Activated naive CD8-positive, alpha-beta T cell treated with anti-CD3 and anti-CD28 coated beads for 36 hours (primary cell): ENCODE results near the gene PODNL1. TPM values are rescaled to one million over a fixed set of nuclear protein-coding genes. Genes with fewer than 3 reads are reported as not detected.
A peak's percentile ranks its signal among the peaks of the same experiment; 100 is the strongest.

Experiments
- DNase-seq: peaks from one replicate; pipeline ENCODE4 v3.0.0; 2021
- H3K27ac Mint-ChIP-seq: one replicate; pipeline ENCODE4 v1.8.0; 2022; ENCODE audit warnings: mild to moderate bottlenecking, moderate library complexity, mixed read lengths
- H3K27me3 Mint-ChIP-seq: one replicate; pipeline ENCODE4 v1.8.0; 2022; ENCODE audit warnings: mild to moderate bottlenecking, mixed read lengths
- H3K36me3 Mint-ChIP-seq: one replicate; pipeline ENCODE4 v1.8.0; 2021; ENCODE audit warnings: mild to moderate bottlenecking, mixed read lengths
- H3K4me1 Mint-ChIP-seq: one replicate; pipeline ENCODE4 v1.8.0; 2021; ENCODE audit warnings: mixed read lengths
- H3K4me3 Mint-ChIP-seq: one replicate; pipeline ENCODE4 v1.8.0; 2022; ENCODE audit warnings: mild to moderate bottlenecking, moderate library complexity, mixed read lengths
- H3K9me3 Mint-ChIP-seq: one replicate; pipeline ENCODE4 v1.8.0; 2022; ENCODE audit warnings: mixed read lengths
- total RNA-seq, 2 experiments: library from RNA; stranded (reverse); gene quantifications; one replicate each; pipeline ENCODE4 v1.2.3, GENCODE V29; 2021

PODNL1 gene
- total RNA-seq = not detected

- Mint-ChIP-seq H3K36me3 (no peaks in the 10 kb centered on the region), H3K27ac (no peak within 1 kb of the TSS), H3K4me3 (no peak within 1 kb of the TSS), H3K4me1 (no peaks in the 10 kb centered on the region), H3K9me3 (no peaks in the 10 kb centered on the region), H3K27me3 (peaks cover 12% of the 10 kb centered on the region)
- no peak for DNase-seq
Observed at GRCh38 chr19:13938301-13939064, at the start of gene PODNL1. TSS of gene PODNL1 (minus strand) at chr19:13938417. CDS start at chr19:13938181, 236 bp downstream.

DNA sequence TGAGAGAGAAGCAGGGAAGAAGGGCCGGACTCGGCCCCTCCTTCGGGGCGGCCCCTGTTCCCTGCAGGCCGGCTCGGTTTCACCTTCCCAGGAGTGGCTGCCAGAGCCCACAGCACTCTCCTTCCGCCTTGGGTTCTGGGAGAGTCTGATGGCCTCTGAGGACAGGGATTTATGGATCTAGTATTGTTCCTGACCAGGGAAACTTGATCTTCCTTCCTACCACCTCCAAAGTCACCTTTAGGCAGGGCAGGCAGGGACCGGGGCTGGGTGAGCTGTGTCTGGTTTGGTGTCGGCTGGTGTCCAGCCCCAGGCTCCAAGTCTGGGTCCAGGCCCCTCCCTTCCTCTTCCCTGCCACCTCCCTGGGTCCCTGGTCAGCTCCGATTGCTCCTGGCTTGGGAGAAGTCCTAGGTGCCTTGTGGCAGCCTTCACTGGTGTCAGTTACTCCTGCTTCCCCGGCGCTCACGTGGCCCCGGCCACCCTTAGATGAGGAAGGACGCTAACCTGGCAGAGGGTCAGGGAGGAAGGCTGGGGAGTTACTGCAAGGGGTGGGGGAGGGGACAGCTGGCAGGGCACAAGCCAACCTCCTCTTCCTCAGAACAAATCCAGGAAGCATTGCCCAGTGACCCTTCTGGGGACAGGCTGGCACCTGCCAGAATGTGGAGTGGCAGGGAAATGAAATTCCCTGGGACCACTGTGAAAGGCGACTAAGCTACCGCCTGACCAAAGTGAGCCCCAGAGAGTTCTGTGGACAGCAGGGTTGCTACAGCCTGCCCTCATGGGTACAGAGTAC is 49.1 kb upstream of the PODNL1 start:
- Mint-ChIP-seq H3K4me1 (peaks cover 52% of the 10 kb centered on the region), H3K27me3 (no peaks in the 10 kb centered on the region), H3K4me3 (peak overlapping the region; percentile 69), H3K36me3 (peaks cover 19% of the 10 kb centered on the region), H3K9me3 (no peaks in the 10 kb centered on the region), H3K27ac (peak overlapping the region; percentile 97)
- DNase-seq = no peak

DNA sequence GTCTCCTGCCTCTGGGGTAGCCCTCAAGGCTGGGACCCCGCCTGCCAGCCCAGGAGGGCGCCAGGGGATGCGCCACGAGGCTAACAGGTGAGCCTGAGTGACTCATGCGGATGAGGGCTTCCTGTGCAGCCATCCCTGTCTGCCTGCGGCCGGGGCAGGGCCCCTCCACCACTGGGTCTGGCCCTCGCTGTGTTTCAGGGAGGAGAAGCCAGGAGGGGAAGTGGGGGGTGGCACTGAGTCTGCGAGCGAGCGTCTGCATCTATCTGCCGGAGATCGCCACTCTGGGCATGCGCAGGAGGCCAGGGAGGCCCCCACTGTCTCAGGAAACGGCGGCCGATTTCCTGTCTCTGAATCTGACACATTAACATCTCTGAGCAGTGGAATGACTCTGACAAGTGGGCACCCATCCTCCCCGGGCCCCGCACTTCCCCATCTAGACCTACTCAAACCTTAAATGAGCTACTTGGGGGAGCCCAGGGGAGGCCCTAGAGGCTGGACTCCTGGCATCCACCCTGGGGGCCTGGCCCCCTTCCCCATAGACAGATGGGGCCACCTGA is 48.2 kb upstream of the PODNL1 start:
- H3K4me1 Mint-ChIP-seq = peaks cover 57% of the 10 kb centered on the region

GRCh38 chr19:13985771-13986347 is 47.6 kb upstream of the PODNL1 start:
- Mint-ChIP-seq H3K4me3 (peak overlapping the region; percentile 37), H3K36me3 (peaks cover 13% of the 10 kb centered on the region), H3K27ac (peak overlapping the region; percentile 97), H3K27me3 (no peaks in the 10 kb centered on the region), H3K9me3 (no peaks in the 10 kb centered on the region), H3K4me1 (peaks cover 61% of the 10 kb centered on the region)
- no peak for DNase-seq

More for the DNA sequence above, 48.2 kb upstream of the PODNL1 start:
- peaks cover 16% of the 10 kb centered on the region for H3K36me3 Mint-ChIP-seq
- peak; percentile 99 for DNase-seq
- H3K9me3 Mint-ChIP-seq = no peaks in the 10 kb centered on the region
- H3K27ac Mint-ChIP-seq = peak overlapping the region; percentile 97
- peak overlapping the region; percentile 69 for H3K4me3 Mint-ChIP-seq
- no peaks in the 10 kb centered on the region for H3K27me3 Mint-ChIP-seq

DNA sequence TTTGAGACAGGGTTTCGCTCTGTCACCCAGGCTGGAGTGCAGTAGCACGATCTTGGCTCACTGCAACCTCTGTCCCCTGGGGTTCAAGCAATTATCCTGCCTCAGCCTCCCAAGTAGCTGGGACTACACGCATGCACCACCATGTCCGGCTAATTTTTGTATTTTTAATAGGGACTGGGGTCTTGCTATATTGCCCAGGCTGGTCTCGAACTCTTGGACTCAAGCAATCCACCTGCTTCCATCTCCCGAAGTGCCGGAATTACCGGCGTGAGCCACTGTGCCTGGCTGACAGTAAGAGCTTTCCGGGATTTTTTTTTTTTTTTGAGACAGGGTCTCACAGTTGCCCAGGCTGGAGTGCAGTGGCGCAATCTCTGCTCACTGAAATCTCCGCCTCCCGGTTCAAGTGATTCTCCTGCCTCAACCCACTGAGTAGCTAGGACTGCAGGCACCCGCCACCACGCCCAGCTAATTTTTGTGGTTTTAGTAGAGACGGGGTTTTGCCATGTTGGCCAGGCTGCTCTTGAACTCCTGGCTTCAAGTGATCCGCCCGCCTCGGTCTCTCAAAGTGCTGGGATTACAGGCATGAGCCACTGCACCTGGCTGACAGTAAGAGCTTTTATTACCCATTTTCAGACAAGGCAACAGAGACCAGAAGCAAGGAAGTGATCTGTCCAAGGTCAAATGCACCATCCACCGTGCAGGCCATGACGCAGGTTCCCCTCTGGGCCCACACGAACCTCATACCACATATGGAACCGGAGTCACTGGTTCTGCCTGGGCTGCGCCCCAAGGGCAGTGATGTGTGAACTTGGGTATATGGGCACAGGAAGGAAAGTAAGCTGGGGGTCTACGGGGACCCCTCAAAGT is 46.9 kb upstream of the PODNL1 start:
- DNase-seq = no peak
- no peaks in the 10 kb centered on the region for H3K27me3 Mint-ChIP-seq
- H3K4me1 Mint-ChIP-seq = peaks cover 61% of the 10 kb centered on the region
- H3K9me3 Mint-ChIP-seq = no peaks in the 10 kb centered on the region
- peak overlapping the region; percentile 97 for H3K27ac Mint-ChIP-seq
- H3K36me3 Mint-ChIP-seq = peaks cover 12% of the 10 kb centered on the region
- peak overlapping the region; percentile 37 for H3K4me3 Mint-ChIP-seq

DNA sequence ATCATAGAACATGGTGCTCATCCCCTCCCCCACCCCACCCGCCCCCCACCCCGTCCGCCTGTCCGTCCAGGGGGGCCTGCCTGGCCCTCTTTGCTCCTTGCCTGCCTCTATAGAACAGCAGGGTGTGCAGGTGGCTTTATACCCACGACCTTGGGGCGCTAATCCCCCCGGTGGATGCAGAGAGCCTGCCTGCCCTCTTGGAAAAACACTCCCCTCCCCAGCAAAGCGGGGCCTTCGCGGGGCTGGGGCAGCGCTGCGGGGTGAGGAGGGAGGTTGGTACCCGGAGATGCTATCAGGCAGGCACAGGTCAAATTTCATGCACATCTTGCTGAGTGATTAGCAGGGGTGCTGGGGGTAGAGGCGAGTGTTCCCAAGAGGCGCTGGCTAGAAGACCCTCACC is 46.0 kb upstream of the PODNL1 start:
- Mint-ChIP-seq H3K4me1 (peaks cover 57% of the 10 kb centered on the region), H3K27me3 (no peaks in the 10 kb centered on the region), H3K27ac (no peak overlapping the region), H3K36me3 (peaks cover 12% of the 10 kb centered on the region), H3K9me3 (no peaks in the 10 kb centered on the region), H3K4me3 (no peak overlapping the region)
- DNase-seq = no peak

DNA sequence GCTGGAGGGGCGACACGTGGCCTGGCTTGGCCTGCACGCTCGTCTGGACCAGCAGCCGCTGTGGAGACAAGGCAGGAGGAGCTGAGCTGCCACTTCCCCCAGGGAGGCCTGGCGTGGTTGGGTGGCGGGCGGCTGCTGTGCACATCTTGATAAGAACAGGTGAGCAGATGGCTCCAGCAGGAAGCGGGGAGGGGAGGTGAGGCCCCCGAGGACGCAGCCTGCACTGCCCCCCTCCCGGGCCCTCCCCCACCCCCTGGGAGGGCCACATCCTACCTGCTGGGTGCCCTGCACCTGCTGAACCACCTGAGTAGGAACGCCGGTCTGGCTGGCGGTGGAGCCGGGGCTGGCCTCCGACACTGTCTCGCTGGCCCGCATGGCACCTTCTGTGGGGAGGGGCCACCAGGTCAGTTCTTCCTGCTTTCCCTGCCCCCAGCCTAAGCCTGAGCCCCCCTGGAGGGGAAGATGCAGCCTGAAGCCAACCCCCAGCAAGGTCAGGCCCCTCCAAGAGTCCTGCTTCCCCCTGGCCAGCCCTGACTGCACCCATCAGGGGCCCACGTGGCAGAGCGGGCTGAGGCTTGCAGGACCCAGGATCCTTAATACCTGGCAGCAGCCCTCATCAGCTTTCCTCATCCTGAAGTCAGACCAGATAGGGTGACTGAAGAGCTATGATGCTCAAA is 45.1 kb upstream of the PODNL1 start:
- no peaks in the 10 kb centered on the region for H3K9me3 Mint-ChIP-seq
- H3K27me3 Mint-ChIP-seq = no peaks in the 10 kb centered on the region
- H3K4me1 Mint-ChIP-seq = peaks cover 53% of the 10 kb centered on the region
- H3K4me3 Mint-ChIP-seq = peak overlapping the region; percentile 22
- H3K27ac Mint-ChIP-seq = peak overlapping the region; percentile 48
- DNase-seq = no peak
- H3K36me3 Mint-ChIP-seq = peaks cover 5% of the 10 kb centered on the region

DNA sequence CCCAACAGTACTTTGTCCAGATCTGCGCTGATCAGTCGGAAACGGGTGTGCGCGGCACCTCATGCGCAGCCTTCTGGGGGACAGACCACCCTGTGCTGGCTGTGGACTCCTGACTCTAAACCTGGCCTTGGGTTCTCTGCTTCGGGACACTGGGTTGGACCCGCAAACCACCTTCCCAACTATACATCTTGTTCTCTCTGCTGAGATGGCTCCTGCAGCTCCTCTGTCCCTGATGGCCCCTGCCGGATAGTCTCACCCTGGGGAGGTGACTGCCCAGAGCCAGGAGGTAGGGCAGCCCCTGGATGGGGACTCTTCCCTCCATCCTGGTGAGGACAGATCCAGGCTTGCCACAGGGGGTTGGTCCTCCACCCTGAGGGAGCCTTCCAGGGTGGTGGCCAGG is 44.6 kb upstream of the PODNL1 start:
- no peak for DNase-seq
- H3K9me3 Mint-ChIP-seq = no peaks in the 10 kb centered on the region
- H3K27ac Mint-ChIP-seq = no peak overlapping the region
- peaks cover 53% of the 10 kb centered on the region for H3K4me1 Mint-ChIP-seq
- H3K36me3 Mint-ChIP-seq = peaks cover 5% of the 10 kb centered on the region
- no peak overlapping the region for H3K4me3 Mint-ChIP-seq
- H3K27me3 Mint-ChIP-seq = no peaks in the 10 kb centered on the region

DNA sequence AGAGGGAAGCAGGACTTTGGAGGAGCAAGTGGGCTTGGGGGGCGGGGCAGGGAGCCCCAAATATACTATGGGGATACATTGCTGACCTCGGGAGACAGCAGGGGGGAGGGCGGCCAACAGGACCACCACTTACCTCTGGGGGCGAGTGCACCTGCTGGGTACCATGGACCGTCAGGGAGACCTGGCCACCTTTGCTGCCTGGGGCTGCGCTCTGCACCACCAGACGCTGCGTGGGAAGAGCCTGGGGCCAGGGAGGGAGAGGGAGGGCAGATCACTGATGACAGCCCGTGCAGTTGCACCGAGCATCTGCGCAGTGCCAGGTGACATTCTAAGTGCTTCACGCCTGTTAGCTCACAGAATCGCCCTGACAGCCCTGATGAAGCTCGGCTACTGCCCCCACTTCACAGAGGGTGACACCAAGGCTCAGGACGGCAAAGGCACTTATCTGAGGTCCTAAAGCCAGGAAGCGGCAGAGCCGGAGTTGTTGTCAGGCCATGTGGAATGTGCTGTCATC is 43.8 kb upstream of the PODNL1 start:
- Mint-ChIP-seq H3K27me3 (no peaks in the 10 kb centered on the region), H3K36me3 (peaks cover 5% of the 10 kb centered on the region), H3K4me3 (no peak overlapping the region), H3K9me3 (no peaks in the 10 kb centered on the region), H3K27ac (no peak overlapping the region), H3K4me1 (peaks cover 47% of the 10 kb centered on the region)
- DNase-seq = no peak

GRCh38 chr19:13981467-13981866 is 43.2 kb upstream of the PODNL1 start:
- no peak overlapping the region for H3K27ac Mint-ChIP-seq

GRCh38 chr19:13981021-13981420 is 42.8 kb upstream of the PODNL1 start:
- Mint-ChIP-seq H3K9me3 (no peaks in the 10 kb centered on the region), H3K4me3 (no peak overlapping the region), H3K4me1 (peaks cover 41% of the 10 kb centered on the region), H3K27me3 (no peaks in the 10 kb centered on the region), H3K36me3 (peaks cover 5% of the 10 kb centered on the region), H3K27ac (no peak overlapping the region)
- DNase-seq = no peak

More at GRCh38 chr19:13981467-13981866, 43.2 kb upstream of the PODNL1 start:
- Mint-ChIP-seq H3K27me3 (no peaks in the 10 kb centered on the region), H3K4me3 (no peak overlapping the region), H3K4me1 (peaks cover 43% of the 10 kb centered on the region), H3K36me3 (peaks cover 5% of the 10 kb centered on the region), H3K9me3 (no peaks in the 10 kb centered on the region)
- DNase-seq = no peak

- Mint-ChIP-seq H3K36me3 (peaks cover 2% of the 10 kb centered on the region), H3K4me3 (no peak overlapping the region), H3K27me3 (no peaks in the 10 kb centered on the region), H3K27ac (no peak overlapping the region), H3K4me1 (peaks cover 34% of the 10 kb centered on the region), H3K9me3 (no peaks in the 10 kb centered on the region)
- DNase-seq = no peak
Observed at GRCh38 chr19:13980340-13980739, 42.1 kb upstream of the PODNL1 start.

DNA sequence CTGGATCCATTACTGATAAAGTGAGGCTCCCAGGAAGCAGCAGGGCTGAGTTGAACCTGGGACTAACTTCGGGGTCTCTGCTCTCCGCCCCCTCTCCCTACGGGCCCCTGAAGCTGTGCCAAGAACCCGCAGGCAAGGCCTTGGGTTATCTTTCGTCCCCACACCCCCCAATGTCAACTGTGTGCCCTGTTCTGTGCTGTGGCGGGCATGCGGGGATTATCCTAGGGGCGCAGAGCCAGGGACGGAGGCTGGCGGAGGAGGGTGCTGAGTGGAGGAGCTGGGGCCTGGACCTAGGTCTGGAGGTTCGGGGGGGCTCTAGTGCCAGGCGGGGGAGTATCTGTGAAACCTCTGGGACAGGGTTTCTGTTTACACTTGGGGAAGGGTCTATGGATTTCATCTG is 41.5 kb upstream of the PODNL1 start:
- Mint-ChIP-seq H3K4me3 (peak overlapping the region; percentile 48), H3K4me1 (peaks cover 31% of the 10 kb centered on the region), H3K27ac (no peak overlapping the region), H3K36me3 (peaks cover 2% of the 10 kb centered on the region), H3K27me3 (no peaks in the 10 kb centered on the region), H3K9me3 (no peaks in the 10 kb centered on the region)
- no peak for DNase-seq

DNA sequence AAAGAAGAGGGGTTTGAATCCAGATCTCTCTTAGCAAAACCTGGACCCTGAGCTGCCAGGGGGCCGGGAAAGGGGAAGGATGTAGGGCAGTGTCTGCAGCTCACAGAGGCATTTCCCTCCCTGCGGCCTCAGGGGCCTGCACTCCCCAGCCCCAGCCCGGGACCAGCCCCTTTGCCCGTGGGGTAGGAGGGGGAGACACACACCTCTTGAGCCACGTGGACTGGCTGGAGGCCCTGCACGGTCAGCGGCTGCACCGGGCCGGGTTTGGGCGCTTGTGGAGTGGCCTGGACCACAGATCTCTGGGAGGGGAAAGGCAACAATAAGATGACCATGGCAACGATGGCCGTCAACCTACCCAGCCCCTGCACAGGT is 41.0 kb upstream of the PODNL1 start:
- H3K27me3 Mint-ChIP-seq = no peaks in the 10 kb centered on the region
- no peaks in the 10 kb centered on the region for H3K9me3 Mint-ChIP-seq
- DNase-seq = no peak
- peak overlapping the region; percentile 48 for H3K4me3 Mint-ChIP-seq
- H3K4me1 Mint-ChIP-seq = peaks cover 34% of the 10 kb centered on the region
- H3K36me3 Mint-ChIP-seq = peaks cover 4% of the 10 kb centered on the region
- no peak overlapping the region for H3K27ac Mint-ChIP-seq
